IPS-NIHi11 (cell line): ENCODE measurements around the gene TSEN2.
A peak's percentile ranks its signal among the peaks of the same experiment; 100 is the strongest.

ENCODE experiments used
- DNase-seq: peaks from one replicate; pipeline ENCODE4 v3.0.0; 2012; ENCODE audit warnings: mixed read lengths, low spot score

TSEN2 gene

DNA sequence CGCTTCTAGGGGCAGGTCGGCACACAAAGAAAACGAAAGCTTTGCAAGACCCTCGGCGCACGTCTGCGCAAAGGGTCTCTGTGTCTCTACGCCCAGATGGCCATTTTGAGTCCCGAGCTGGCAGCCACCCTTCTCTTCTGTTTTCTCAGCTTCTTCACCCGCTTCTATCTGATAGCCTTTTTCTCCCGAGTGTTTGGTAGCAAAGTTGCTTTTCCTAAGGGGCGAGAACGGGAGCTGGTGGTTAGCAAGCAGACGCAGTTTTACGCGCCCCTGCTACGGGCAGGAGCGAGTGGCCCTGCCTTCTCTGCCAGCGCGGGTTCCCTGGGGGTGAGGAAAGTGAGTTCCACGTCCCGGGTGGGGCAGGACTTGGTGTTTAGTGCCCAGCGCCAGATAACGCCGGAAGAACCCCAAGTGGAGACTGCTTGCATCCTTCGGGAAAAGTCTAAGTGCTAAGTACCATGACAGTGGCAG is 69.7 kb downstream of the TSEN2 start:
- DNase-seq: no peak

DNA sequence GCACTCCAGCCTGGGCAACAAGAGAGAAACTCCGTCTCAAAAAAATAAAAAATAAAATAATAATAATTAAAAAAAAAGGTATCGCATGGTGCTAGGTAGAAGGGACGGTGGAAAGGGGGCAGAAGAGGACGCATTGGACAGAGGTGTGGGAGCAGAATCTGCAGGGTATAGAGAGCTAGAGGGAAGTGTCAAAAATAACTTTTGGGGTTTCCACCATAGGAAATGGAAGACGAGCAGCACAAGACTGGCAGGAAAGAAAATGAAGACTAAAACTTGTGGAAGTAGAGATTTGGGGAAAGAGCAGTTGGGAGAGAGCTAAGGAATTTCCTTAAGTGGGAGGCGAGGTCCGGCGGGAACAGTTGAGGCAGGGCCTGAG is 72.0 kb downstream of the TSEN2 start:
- no peak for DNase-seq

DNA sequence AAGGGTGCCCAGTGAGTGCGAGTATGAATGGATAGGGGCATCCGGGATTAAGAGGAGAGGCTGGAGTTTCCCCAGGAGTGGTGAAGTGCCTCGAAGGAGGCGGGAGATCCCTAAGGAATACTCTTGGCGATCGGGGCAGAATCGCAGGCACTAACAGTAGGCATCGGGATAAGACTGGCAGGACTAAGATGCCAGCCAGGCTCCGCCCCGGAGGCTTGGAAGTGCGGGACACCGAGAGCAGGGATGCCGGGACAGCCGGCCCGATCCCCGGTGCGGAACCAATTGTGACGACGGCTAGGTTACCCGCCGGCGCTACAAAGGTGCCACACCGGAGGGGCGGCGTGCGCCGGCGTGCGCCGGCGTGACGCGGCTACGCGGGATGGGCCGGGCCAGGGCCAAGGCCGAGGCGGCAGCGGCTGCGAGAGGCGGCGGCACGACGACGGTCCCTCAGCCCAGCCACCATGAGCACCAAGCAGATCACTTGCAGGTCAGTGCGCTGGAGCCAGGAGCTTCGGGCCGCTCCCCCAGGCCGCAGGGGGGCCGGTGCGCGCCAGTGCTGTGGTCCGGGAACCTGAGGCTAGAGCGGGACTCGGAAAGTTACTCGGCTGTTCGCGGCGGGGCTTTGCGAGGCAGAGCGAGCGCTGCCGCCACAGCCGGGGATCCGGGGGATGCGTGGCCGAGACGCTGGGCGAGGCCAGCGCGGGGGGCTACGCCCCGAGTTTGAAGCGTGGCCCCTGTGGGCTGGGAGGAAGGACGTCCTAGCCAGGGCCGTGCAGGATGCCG is 72.6 kb downstream of the TSEN2 start, which contains the start of gene MKRN2:
Gene MKRN2 (plus strand): TSS at position 398 of the 783 bp plus-strand sequence. CDS start 64 bp downstream, at position 462.
- DNase-seq: peak; percentile 93

DNA sequence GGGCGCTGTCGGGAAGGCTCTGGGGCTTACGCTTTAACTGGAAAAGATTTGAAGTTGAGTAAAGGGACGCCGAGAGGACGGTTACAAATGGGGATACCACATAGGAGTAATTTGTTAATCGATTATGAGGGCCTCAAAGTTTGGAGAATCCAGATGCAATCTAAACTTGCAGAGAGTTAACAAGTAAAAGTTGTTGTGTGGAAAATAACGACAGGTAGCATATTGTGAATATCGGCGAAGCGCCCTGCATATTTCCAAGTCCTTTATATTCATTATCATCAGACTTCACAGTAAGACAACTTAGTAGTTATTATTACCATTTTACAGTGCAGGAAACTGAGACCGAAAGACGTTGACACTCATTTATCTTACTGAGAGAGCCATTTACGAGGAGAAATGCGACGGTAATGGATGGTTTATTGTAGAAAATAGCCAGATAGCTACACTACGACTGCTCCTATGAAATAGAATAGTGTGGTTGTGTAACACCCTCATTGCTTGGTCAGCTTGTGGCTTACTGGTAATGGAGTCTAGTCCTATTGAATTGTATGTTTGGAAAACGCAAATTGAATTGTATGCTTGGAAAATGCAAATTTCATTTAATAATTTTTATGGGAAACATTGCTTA is 73.3 kb downstream of the TSEN2 start:
- no peak for DNase-seq

DNA sequence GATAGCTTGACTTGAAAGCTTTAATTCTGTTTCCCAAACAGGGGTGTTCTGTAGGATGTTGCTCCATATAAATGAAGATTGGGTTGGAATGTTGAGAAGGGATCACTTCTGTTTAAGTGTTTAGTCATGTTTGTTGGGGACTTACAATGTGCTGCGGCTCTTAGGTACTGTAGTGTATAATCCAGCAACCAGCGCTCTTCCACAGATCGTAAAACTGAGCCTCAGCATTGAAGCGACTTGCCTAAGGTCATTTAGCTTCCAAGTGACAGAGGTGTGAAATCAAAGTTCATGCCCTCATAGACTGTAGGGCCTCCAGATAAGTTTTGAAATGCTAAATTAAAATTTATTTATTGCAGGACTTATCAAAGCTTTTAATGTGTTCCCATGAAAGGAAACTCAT is 74.4 kb downstream of the TSEN2 start:
- no peak for DNase-seq

DNA sequence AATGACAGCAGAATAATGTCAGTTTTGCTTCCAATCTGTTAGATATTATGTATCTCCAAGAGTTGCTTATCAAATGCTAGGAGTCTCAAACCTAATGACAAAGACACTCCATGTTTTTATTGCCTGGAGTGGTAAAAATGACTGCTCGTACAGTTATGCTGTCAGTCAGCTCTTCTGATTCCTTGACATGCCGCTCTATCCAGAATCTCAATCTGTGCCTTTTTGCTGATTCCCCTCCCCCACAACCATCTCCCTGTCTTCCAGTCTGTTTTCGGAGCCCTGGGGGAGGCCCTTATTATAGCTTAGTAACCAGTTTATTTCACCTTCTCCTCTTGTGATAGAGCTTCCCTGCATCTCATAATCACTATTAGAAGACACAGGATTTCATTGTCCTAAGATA is 75.2 kb downstream of the TSEN2 start:
- DNase-seq: no peak

DNA sequence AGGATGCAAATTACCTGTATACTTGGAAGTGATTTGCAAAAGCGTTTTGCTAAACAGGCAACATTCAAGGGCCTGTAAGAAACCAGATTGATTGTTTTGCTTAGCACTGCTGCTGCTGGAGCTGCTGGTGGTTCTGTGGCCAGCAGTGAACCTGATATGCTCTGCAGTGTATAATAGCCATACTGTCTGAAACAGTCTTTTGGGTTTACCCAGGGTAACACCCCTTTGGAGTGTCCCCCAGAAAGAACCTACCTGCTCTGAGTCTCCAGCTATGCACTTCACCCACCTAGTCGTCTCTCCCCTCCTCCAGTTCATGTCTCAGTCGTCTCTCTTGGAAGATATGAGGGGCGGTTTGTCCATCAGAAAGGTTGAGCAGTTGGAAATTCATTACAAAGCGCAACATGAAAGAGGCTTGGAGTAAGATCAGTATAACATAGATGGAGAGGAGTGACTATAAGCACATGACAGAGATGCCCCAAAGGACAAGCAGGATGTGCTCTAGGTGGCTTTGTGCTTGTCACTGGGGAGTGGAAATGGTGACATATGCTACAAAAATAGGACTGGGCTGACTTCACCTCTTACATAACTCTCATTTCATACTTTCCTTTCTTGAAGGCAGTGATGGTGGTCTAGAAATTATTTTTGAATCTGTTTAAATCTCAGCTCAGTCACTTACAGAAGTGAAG is 76.4 kb downstream of the TSEN2 start:
- no peak for DNase-seq

DNA sequence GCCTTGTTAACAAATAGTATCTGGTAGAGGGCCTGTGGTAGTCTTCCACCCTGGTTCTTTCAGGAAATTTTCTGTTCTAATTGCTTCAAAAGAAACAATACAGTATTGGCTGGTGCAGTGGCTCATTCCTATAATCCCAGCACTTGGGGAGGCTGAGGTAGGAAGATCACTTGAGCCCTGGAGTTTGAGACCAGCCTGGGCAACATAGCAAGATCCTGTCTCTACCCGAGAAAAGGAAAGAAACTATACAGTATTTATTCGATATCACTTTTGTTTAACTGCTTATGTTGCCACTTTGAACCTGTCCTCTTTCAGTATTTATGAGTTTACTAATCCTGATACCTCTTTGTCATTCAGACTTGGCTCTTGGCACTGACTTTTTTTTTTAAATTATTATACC is 77.1 kb downstream of the TSEN2 start:
- DNase-seq: no peak

DNA sequence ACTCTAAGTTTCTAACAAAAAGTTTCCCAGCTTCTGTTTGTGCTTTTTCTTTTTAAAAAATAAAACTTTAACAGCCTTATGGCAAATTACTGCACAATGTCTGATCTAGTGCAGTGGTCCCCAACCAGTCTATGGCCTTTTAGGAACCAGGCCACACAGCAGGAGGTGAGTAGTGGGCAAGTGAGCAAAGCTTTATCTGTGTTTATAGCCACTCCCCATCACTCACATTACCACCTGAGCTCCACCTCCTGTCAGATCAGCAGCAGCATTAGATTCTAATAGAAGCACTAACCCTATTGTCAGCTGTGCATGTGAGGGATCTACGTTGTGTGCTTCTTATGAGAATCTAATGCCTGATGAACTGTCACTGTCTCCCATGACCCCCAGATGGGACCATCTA is 78.2 kb downstream of the TSEN2 start:
- DNase-seq: no peak

DNA sequence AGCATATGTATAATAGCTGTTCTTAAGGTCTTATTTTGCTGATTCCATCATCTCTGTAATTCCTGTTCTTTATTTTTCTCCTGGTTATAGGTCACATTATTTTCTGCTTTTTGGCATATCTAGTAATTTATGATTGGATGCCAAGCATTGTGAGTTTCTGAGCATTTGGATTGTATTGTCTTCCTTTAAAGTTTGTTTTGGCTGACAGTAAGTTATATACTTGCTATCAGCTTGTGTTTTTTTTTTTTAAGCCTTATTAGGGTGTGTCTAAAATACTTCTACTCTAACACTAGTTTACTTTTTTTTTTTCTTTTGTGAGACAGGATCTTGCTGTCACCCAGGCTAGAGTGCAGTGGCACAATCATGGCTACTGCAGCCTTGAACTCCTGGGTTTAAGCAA is 82.7 kb downstream of the TSEN2 start:
- no peak for DNase-seq

DNA sequence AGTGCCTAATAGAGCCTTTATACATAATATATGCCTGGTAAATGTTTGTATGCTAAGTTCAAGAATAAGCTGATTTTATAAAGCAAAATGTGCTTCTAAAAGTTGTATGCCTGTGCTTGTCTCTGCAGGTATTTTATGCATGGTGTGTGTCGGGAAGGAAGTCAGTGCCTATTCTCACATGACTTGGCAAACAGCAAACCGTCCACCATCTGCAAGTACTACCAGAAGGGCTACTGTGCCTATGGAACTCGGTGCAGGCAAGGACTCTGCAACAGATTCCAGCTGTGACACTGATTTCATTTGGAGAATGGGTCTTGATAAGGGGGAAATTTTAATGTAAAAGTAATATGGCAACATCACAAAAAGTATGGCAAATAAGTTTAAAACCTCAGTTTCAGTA is 84.5 kb downstream of the TSEN2 start:
- DNase-seq: no peak

DNA sequence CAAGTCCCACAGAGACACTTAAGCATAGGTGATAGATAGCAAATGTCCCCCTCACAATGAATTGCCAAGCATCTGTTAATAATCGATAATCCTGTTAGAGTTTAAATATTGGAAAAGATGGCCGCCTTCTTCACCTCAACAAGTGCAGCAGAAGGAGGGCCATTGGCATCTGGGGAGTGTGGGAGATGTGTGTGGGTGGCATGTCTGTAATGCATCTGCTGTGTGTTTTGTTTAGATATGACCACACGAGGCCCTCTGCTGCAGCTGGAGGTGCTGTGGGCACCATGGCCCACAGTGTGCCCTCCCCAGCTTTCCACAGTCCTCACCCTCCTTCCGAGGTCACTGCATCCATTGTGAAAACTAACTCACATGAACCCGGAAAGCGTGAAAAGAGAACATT is 85.6 kb downstream of the TSEN2 start:
- DNase-seq: no peak

DNA sequence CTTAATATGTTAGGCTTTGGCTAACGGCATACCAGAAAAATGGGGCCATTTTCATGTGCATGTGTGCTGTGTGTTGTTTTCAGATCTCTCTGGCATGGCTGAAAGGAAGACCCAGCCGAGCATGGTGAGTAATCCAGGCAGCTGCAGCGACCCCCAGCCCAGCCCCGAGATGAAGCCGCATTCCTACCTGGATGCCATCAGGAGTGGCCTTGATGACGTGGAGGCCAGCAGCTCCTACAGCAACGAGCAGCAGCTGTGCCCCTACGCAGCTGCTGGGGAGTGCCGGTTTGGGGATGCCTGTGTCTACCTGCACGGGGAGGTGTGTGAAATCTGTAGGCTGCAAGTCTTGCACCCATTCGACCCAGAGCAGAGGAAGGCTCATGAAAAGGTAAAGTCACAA is 87.7 kb downstream of the TSEN2 start:
- no peak for DNase-seq

DNA sequence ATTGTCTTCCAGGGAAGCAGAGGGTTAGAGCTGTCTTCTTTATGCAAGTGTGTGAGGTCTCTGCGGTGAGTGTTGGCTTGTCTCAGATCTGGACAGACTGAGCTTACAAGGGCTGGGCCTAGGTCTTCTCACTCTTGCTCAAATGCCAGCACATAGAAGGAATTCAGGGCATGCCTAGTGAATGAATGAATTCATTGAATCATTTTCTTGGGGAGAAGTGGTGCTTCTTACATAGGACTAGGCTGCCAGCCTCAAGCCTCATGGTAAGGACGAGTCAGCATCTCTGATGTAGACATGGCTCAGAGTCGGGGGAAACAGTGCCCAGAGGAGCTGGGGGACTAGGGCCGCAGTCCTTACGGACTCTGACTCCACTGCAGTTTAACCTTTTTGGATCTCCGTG is 89.9 kb downstream of the TSEN2 start:
- no peak for DNase-seq

DNA sequence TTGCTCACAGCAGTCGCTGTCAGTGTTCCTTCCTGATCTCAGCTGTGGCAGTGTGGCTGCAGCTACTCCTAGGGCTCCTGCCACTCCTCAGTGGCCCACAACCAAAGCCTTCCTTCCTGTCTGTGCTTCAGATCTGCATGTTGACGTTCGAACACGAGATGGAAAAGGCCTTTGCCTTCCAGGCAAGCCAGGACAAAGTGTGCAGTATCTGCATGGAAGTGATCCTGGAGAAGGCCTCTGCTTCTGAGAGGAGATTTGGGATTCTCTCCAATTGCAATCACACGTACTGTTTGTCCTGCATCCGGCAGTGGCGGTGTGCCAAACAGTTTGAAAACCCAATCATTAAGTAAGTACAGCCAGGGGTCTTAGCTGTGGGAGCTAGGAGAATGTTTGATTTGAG is 90.4 kb downstream of the TSEN2 start:
- no peak for DNase-seq

DNA sequence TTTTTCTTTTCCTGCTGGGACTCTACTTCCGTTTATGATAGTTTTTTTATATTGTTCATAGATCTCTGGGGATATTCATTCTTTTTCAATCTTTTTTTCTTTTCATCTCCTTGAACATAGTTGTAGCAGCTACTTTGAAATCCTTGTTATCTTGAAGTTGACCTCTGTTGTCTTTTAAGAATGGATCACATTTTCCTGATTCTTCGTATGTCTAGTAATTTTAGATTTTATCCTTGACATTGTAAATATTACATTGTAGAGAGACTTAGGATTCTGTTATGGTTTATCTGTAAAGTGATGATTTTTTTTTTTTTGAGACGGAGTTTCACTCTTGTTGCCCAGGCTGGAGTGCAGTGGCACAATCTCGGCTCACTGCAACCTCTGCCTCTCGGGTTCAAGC is 93.1 kb downstream of the TSEN2 start:
- no peak for DNase-seq

DNA sequence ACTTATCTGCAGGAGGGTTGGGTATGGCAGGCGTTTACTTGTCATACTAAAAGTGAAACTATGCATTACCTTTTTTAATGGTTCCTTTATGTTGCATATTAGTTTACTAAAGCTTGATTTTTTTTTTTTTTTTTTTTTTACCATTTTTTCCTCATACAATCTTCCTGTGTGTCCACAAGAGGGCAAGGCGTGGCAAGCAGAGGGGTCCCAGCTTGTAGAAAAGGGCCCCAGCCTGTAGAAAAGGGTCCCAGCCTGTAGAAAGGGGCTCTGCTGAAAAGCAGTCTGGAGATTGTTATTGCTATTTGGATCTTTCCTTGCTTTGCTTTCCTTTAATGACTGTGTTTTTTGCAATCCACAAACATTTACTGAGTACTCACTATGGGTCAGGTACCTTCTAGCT is 94.5 kb downstream of the TSEN2 start:
- no peak for DNase-seq

DNA sequence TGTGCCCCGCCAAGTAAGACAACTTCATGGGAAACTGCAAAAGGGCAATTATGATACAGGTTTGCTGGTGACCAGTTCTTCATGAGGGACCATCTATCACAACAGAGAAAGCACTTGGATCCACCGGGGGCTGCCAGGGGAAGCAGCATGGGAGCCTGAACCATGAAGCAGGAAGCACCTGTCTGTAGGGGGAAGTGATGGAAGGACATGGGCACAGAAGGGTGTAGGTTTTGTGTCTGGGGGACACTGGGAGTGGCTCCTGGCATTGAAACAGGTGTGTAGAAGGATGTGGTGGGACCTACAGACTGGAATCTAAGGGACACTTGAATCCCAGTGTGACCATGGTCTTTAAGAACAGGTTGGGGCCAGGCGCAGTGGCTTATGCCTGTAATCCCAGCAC is 95.2 kb downstream of the TSEN2 start:
- DNase-seq: no peak

DNA sequence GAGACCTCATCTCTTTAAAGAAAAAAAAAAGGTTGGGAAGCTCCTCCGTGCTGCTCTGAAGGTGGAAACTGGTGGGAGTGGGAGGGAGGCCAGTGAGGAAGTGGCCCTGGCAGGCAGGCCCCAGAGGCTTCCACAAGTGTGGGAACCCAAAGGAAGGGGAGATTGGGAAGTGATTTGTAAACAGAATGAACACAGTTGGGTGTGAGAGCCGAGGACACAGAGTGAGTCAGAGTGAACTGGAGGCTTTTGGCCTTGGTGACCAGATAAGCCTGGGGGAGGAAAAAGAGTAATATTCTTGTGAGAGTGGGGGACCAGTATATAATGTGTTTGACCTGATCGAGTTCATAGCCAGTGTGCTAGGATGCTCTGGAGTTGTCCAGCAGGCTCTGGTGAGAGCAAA is 95.6 kb downstream of the TSEN2 start:
- DNase-seq: no peak

DNA sequence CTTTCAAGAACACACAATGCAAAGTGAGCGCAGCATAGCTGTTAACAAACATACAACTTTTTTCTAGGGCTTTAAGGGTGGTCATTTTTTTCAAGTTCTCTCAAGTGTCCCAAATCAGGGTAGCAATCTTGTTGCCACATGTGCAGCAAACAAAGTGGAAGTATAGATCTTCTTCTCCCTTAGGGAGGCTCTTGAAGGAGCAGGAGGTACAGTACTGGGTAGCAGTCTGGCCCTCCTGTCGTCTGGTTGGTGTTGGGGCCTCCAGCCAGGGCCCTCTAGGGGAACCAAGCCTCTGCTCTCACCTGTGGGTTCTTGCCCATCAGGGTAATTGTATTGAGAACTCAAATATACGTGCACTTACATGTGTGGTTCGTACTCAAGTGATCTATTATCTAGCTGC is 98.5 kb downstream of the TSEN2 start:
- DNase-seq: no peak
